ENCODE results near the gene SCAMP5. TPM values are rescaled to one million over a fixed set of nuclear protein-coding genes. Genes with fewer than 3 reads are reported as not detected.

Gene SCAMP5
- polyA plus RNA-seq, 2 of the 4 experiments (the other 2 are of a cell fraction), result 10.5 to 16.2 TPM

DNA sequence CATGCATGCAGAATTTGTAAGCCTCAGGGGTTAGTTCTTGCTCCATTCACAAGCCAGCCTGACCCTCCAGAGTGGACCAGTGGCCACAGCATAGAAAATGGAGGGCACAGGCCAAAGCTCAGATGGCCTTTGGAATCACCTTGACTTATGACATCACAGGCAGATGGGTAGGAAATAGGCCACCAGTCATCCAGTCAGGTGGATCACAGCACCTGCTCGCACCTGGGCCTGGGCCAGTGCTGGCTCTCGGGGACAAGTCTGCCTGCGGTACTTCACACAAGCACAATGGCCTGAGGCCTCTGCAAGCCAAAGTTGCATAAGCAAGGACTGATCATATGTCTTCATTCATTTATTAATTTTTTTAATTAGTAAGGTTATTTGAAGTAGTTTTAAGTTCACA lies 67.3 kb downstream of the SCAMP5 start:
- peaks cover 4% of the 10 kb centered on the region; the same call in 1 of the 3 replicates for H3K4me1 ChIP-seq
- 59% methylated on average over 3 of the region's 3 CpGs for WGBS (ENCODE audit: missing lambda C conversion rate)
- no peak overlapping the region for H3K27ac ChIP-seq
- no peak for DNase-seq (ENCODE audit: low read depth in 1 of 2, low spot score in 1 of 2)
- no peak overlapping the region for H3K4me2 ChIP-seq
- ChIA-PET POLR2A (no interaction called here), CTCF (interaction anchor here (1.1 to 1.4 kb wide), 3 partner anchors 26 to 245 kb away, joined by 3 to 5 read pairs (median 5); partner anchors contain the start of gene C15orf39)
- no peak for FAIRE-seq
- ATAC-seq, result no peak
- no peak for TF ChIP-seq KDM1A (IDR thresholded peaks at IDR 0.05; ENCODE audit: low read depth)
- no peak for TF ChIP-seq FOSL2 (IDR thresholded peaks at IDR 0.05)
- no peak for TF ChIP-seq FOSL2 (CRISPR knock-in tag; IDR thresholded peaks at IDR 0.05)
- TF ChIP-seq ZFP36 (IDR thresholded peaks at IDR 0.05; ENCODE audit: borderline replicate concordance, partially characterized antibody), result no peak
- TF ChIP-seq NPAS2 (CRISPR knock-in tag; IDR thresholded peaks at IDR 0.05; ENCODE audit: borderline replicate concordance), result no peak
- no peak for TF ChIP-seq HOXB5 (CRISPR knock-in tag; IDR thresholded peaks at IDR 0.05)
- TF ChIP-seq RAD21 (conservative IDR thresholded peaks at IDR 0.05 in 1 of 2, IDR thresholded peaks at IDR 0.05 in 1 of 2), result no peak
- no peak for TF ChIP-seq GATA3 (IDR thresholded peaks at IDR 0.05; ENCODE audit: borderline replicate concordance)
- TF ChIP-seq, protein P1, sequence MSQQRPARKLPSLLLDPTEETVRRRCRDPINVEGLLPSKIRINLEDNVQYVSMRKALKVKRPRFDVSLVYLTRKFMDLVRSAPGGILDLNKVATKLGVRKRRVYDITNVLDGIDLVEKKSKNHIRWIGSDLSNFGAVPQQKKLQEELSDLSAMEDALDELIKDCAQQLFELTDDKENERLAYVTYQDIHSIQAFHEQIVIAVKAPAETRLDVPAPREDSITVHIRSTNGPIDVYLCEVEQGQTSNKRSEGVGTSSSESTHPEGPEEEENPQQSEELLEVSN (IDR thresholded peaks at IDR 0.05; ENCODE audit: borderline replicate concordance, low read depth), result no peak
- TF ChIP-seq, protein P2, sequence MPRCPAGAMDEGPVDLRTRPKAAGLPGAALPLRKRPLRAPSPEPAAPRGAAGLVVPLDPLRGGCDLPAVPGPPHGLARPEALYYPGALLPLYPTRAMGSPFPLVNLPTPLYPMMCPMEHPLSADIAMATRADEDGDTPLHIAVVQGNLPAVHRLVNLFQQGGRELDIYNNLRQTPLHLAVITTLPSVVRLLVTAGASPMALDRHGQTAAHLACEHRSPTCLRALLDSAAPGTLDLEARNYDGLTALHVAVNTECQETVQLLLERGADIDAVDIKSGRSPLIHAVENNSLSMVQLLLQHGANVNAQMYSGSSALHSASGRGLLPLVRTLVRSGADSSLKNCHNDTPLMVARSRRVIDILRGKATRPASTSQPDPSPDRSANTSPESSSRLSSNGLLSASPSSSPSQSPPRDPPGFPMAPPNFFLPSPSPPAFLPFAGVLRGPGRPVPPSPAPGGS (IDR thresholded peaks at IDR 0.05), result no peak
- no peak for TF ChIP-seq TP53 (CRISPR knock-in tag; IDR thresholded peaks at IDR 0.05)
- no peak for TF ChIP-seq HEYL (CRISPR knock-in tag; IDR thresholded peaks at IDR 0.05)
- TF ChIP-seq MAFK (IDR thresholded peaks at IDR 0.05; ENCODE audit: partially characterized antibody), result no peak
- TF ChIP-seq, protein P3, sequence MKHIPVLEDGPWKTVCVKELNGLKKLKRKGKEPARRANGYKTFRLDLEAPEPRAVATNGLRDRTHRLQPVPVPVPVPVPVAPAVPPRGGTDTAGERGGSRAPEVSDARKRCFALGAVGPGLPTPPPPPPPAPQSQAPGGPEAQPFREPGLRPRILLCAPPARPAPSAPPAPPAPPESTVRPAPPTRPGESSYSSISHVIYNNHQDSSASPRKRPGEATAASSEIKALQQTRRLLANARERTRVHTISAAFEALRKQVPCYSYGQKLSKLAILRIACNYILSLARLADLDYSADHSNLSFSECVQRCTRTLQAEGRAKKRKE (CRISPR knock-in tag; IDR thresholded peaks at IDR 0.05; ENCODE audit: low read depth), result no peak
- TF ChIP-seq EHF (CRISPR knock-in tag; IDR thresholded peaks at IDR 0.05), result no peak
- TF ChIP-seq, protein P4, sequence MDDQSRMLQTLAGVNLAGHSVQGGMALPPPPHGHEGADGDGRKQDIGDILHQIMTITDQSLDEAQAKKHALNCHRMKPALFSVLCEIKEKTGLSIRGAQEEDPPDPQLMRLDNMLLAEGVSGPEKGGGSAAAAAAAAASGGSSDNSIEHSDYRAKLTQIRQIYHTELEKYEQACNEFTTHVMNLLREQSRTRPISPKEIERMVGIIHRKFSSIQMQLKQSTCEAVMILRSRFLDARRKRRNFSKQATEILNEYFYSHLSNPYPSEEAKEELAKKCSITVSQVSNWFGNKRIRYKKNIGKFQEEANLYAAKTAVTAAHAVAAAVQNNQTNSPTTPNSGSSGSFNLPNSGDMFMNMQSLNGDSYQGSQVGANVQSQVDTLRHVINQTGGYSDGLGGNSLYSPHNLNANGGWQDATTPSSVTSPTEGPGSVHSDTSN (IDR thresholded peaks at IDR 0.05), result no peak
- no peaks in the 10 kb centered on the region for H3K9me3 ChIP-seq
- H3K4me3 ChIP-seq, result no peak overlapping the region

DNA sequence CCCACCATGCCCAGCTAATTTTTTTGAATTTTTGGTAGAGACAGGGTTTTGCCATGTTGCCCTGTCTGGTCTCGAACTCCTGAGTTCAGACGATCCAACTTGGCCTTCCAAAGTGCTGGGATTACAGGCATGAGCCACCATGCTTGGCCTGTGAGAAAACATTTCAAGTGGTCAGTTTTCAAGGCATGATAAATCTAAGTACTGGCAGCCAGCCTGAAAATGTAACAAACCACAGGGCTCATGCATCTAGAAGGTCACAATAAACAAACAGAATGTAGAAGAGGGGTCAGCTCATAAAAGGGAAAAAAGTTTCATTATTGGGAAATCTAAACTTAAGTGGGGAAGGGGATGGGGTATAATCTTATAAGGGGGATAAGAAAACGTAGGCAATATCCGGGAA lies 68.0 kb downstream of the SCAMP5 start:
- CTCF ChIA-PET, result interaction anchor here (1.1 kb wide), 1 partner anchor 27 kb away, joined by 3 read pairs; no protein-coding TSS in a partner anchor
- DNase-seq (ENCODE audit: low read depth in 1 of 2, low spot score in 1 of 2), result no peak
- H3K27ac ChIP-seq, result no peak overlapping the region
- POLR2A ChIA-PET, result no interaction called here
- H3K4me1 ChIP-seq, result peaks cover 4% of the 10 kb centered on the region; the same call in 1 of the 3 replicates
- H3K4me3 ChIP-seq, result no peak overlapping the region
- H3K4me2 ChIP-seq, result no peak overlapping the region
- H3K9me3 ChIP-seq, result no peaks in the 10 kb centered on the region
- 64% methylated on average over 4 of the region's 4 CpGs for WGBS (ENCODE audit: missing lambda C conversion rate)
- no peak for ATAC-seq
- no peak for FAIRE-seq
- TF ChIP-seq TFCP2L1 (CRISPR knock-in tag; IDR thresholded peaks at IDR 0.05), result no peak
- TF ChIP-seq POLR2A (IDR thresholded peaks at IDR 0.05; ENCODE audit: low read length), result no peak
- no peak for TF ChIP-seq ZNF302 (CRISPR knock-in tag; IDR thresholded peaks at IDR 0.05)
- TF ChIP-seq, protein P5, sequence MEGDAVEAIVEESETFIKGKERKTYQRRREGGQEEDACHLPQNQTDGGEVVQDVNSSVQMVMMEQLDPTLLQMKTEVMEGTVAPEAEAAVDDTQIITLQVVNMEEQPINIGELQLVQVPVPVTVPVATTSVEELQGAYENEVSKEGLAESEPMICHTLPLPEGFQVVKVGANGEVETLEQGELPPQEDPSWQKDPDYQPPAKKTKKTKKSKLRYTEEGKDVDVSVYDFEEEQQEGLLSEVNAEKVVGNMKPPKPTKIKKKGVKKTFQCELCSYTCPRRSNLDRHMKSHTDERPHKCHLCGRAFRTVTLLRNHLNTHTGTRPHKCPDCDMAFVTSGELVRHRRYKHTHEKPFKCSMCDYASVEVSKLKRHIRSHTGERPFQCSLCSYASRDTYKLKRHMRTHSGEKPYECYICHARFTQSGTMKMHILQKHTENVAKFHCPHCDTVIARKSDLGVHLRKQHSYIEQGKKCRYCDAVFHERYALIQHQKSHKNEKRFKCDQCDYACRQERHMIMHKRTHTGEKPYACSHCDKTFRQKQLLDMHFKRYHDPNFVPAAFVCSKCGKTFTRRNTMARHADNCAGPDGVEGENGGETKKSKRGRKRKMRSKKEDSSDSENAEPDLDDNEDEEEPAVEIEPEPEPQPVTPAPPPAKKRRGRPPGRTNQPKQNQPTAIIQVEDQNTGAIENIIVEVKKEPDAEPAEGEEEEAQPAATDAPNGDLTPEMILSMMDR (IDR thresholded peaks at IDR 0.05), result no peak
- TF ChIP-seq, protein P2 (IDR thresholded peaks at IDR 0.05), result no peak
- TF ChIP-seq, protein P6, sequence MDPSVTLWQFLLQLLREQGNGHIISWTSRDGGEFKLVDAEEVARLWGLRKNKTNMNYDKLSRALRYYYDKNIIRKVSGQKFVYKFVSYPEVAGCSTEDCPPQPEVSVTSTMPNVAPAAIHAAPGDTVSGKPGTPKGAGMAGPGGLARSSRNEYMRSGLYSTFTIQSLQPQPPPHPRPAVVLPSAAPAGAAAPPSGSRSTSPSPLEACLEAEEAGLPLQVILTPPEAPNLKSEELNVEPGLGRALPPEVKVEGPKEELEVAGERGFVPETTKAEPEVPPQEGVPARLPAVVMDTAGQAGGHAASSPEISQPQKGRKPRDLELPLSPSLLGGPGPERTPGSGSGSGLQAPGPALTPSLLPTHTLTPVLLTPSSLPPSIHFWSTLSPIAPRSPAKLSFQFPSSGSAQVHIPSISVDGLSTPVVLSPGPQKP (IDR thresholded peaks at IDR 0.05; ENCODE audit: low read depth, low read length), result no peak
- no peak for TF ChIP-seq CBX2 (IDR thresholded peaks at IDR 0.05; ENCODE audit: borderline replicate concordance, low read depth)
- TF ChIP-seq, protein P7, sequence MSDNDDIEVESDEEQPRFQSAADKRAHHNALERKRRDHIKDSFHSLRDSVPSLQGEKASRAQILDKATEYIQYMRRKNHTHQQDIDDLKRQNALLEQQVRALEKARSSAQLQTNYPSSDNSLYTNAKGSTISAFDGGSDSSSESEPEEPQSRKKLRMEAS (IDR thresholded peaks at IDR 0.05), result no peak
- TF ChIP-seq HOXB13 (CRISPR knock-in tag; IDR thresholded peaks at IDR 0.05; ENCODE audit: low read depth), result no peak
- no peak for TF ChIP-seq EP300 (IDR thresholded peaks at IDR 0.05)
- TF ChIP-seq RCOR1 (IDR thresholded peaks at IDR 0.05; ENCODE audit: low read depth, low read length), result no peak
- TF ChIP-seq JUNB (IDR thresholded peaks at IDR 0.05), result no peak
- TF ChIP-seq, protein P1 (IDR thresholded peaks at IDR 0.05; ENCODE audit: borderline replicate concordance, low read depth), result no peak
- no peak for TF ChIP-seq RNF2 (IDR thresholded peaks at IDR 0.05; ENCODE audit: borderline replicate concordance, low read depth)
- no peak for TF ChIP-seq ZFP36 (IDR thresholded peaks at IDR 0.05; ENCODE audit: borderline replicate concordance, partially characterized antibody)
- no peak for TF ChIP-seq PHF8 (IDR thresholded peaks at IDR 0.05; ENCODE audit: borderline replicate concordance, low read depth)

Measured in A549 (cell line).